Epidermal melanocyte (primary cell): ENCODE measurements around the gene DEFB125.

Experiments used
- DNase-seq: peaks from one replicate; pipeline ENCODE4 v3.0.0; 2011; ENCODE audit warnings: low spot score; ENCODE audit not compliant: insufficient read length

The DEFB125 gene

GRCh38 chr20:145877-146276 is 58.4 kb downstream of the DEFB125 start:
- DNase-seq: no peak
